EL (cell line): Measurements from ENCODE around the gene PET117.
"Not testable (repeated sequence)": the region's sequence is repeated elsewhere in the genome, so short reads cannot be mapped to it uniquely, and the experiment has no call there.

Experiments
- DNase-seq: peaks from one replicate; pipeline ENCODE4 v3.0.0-alpha.2; 2016

PET117 gene, protein sequence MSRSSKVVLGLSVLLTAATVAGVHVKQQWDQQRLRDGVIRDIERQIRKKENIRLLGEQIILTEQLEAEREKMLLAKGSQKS

DNA sequence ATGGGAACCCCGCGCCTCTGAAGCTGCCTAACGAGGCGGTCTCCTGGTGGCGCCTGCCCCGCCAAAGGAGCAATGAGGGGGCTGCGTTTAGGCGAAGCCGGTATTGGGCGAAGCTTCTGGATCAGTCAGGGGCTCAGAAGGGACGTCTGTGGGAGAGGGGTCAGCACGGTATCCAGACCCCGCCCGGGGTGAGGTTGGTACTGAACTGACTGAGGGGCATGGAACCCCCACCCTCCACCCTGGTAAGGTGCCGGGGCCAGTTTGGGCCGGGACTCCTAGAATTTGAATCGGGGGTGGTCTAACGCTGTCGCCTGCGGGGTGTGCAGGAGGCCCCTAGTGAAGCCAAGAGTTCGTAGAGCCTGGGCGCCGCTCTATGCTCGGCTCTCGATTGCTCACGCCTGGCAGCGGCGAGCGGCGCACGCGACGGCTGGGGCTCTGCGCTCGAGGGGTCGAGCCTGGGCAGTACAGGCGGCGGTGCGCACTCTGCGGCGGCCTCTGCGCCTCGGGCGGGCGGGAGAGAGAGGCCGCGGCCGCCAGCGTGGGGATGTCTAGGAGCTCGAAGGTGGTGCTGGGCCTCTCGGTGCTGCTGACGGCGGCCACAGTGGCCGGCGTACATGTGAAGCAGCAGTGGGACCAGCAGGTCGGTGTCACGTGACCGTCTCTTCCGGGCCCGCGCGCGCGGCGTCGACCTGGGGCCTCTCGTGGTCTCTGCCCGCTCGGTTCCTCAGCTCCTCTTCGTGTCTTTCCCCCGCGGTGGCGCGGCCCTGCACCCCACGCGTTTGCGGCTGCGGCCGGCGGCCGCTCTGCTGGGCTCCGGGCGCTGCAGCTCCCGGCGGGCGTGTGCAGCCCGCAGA is at the start of gene PET117, which contains the start of gene KAT14:
Gene PET117 (plus strand): TSS at position 452 of the 854 bp plus-strand sequence. CDS start 93 bp downstream, at position 545.
Gene KAT14 (plus strand): TSS at position 452 of the 854 bp plus-strand sequence. CDS start 4,798 bp downstream, outside the sequence.
- DNase-seq: peak; percentile 91

DNA sequence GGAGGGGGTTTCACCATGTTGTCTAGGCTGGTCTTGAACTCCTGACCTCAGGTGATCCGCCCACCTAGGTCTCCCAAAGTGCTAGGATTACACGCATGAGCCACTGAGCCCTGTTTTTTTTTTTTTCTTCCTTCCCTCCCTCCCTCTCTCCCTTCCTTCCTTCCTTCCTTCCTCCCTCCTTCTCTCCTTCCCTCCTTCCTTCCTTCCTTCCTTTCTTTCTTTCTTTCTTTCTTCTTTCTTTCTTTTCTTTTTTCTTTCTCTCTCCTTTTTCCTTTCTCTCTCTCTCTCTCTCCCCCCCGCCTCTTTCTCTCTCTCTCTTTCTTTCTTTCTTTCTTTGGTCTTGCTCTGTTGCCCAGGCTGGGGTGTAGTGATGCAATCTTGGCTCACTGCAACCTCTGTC is 49.4 kb upstream of the PET117 start:
- DNase-seq: not testable (repeated sequence)

DNA sequence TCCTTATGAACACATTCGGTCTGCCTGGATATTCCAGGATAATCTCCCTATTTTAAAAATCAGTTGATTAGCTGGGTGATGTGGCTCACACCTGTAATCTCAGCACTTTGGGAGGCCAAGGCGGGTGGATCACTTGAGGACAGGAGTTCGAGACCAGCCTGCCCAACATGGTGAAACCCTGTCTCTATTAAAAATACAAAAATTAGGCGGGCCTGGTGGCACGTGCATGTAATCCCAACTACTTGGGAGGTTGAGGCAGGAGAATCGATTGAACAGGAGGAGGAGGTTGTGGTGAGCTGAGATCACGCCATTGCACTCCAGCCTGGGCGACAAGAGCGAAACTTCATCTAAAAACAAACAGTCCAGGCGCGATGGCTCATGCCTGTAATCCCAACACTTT is 48.8 kb upstream of the PET117 start:
- not testable (repeated sequence) for DNase-seq

DNA sequence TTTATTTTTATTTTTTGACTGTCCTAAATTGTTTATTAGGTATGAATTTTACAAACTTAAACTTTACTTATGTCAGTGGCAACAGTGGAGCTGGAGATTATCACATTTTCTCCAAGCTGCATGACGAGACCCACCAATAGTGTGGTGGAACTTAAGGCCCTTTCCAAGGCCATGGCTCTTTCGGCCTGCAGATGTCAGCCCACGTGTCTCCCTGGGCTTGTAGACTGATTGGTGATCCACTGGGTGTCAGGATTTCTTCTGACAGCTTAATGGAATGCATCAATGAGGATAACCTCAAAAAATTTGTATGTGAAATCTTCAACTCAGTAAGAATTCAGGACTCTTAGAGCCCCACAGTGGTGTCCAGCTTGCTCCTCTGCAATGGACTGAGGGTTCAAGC is 47.6 kb upstream of the PET117 start:
- no peak for DNase-seq

DNA sequence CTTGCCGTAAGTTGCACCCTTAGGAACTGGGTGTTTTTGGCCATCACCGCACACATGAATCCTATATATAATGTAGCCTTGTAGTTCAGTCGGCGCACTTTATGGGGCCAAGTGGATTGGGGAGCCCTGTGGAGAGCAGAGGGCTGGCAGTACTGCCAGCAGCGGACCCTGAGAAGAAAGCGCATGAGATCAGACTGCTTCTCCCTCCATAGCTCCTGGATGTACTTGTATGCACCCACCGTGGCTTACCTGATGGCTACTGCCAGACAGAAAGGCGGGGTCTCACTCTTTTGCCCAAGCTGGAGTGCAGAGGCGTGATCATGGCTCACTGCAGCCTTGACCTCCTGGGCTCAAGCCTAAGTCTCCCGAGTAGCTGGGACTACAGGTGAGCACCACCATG is 47.2 kb upstream of the PET117 start:
- no peak for DNase-seq

DNA sequence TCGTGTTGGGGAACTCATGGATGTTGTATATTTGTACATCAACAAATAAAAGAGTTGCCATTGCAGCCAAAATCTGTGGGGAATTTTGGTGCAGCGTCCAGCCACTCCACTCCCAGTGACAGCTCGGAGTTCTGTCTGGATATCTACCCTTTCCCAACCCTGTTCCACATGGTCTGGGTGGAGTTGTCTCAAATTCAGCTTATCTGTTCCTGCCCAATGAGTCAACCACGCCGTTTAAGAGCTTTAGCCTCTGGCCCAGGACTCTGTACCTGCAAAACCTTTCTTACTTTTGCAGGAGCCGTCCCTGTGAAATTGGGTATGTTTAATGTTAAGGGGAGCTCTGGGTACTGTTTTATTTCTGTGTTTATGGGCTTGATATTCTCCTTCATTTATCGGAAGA is 46.0 kb upstream of the PET117 start:
- no peak for DNase-seq

DNA sequence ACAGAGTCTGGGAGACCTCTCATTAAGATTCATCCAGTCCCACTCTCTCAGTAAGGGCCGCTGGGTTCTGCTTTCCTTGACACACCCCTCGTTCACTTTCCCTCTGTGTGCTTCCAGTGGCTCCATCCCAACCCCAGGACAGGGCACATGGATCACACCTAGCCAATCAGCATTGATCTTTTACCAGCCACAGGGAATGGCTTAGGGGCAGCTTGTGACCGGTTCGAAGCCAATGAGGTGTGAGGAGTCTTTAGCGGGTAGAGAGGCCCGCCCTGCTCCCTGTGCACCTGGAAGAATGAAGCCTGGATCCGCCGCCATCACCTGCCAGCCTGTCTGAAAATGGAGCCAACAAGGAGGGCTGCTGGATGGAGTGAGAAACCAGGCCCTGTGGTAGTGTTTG is 44.8 kb upstream of the PET117 start:
- no peak for DNase-seq

DNA sequence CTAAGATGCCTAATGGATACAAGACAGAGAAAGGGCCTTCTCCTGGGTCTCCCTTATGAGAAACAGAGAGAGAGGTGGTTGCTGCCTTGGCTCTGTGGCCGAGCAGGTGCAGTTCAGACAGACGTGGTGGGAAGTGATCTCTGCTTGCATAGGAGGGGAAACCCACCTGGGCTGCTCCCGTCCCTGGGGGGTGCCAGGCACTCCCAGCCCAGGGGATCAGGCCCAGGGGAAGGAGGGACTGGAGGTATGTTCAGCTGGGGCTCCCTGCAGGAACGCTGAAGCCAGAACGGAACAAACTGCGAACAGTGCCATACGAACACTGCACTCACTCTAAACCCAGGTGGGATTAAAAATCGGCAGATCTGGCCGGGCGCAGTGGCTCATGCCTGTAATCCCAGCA is 44.3 kb upstream of the PET117 start:
- DNase-seq: no peak

DNA sequence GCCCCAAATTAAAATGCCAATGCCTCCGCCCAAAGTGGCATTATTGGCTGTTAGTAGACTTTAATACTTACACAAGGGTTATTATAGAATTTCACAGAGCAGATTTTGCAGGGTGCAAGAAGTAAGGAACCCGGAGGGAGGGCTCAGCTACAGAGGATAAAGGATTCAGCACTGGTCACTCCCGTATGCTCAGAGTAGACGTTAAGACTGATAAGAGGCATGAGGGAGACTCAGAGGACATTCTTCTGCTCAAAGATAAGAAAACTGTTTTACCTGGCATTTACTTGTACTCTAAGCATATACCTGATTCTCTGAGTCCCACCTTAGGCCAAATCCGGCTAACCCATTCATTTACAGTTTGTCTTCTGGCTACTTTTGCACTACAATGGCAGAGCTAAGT is 43.5 kb upstream of the PET117 start:
- no peak for DNase-seq

DNA sequence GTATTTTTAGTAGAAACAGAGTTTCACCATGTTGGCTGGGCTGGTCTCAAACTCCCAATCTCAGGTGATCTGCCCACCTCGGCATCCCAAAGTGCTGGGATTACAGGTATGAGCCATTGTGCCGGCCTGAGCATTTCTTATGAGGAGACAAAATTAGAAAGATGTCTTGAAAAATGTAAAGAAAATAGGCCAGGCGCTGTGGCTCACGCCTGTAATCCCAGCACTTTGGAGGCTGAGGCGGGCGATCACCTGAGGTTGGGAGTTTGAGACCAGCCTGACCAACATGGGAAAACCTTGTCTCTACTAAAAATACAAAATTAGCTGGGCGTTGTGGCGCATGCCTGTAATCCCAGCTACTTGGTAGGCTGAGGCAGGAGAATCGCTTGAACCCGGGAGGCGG is 37.1 kb upstream of the PET117 start:
- not testable (repeated sequence) for DNase-seq

DNA sequence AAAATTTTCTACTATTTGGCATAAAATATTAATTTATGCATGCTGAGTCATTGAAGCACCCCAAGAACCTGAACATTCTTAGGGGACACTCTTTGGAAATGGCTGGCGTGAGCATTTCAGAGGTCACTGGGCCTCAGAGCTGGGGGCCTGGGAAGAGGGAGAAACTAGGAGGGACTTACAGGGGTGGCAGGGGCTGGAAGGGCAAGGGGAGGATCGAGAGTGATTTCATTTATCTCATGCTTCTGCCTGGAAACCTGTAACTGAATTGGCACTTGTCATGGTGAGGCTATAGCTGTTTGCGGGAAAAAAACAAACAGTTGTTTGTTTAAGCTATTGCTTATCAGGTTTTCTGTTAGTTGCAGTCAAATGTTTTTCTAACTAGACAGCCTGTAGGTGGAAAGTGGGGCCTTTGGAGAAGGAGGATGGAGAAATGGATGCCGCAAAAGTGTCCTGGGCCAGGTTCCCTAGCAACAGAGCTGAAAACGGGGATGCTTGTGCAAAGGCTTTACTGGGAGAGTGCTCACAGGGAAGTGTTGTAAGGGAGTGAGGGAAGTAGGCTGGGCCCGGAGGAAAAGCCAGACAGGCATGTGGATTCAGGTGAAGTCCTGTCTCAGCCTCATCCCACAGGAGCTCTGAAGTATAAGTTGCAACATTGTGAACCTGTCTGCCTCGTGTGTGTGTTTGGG is 36.4 kb upstream of the PET117 start:
- DNase-seq: no peak

DNA sequence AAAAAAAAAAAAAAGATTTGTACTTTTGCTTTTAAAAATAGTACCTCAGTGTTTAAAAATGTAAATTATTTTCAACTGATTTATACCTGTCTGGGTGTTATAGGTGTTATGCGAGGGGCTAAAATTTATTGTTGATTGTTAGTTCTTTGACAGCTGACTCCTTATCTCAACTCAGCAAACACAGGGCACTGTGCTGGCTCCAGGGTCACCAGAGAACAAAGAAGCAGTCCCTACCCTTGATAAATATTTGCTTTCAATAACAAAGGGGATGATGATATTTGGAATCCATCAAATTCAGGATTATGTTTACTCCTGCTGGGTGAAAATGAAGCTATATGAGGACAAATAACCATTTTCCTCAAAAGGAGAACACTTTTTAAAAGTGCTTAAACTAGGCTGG is 34.2 kb upstream of the PET117 start:
- no peak for DNase-seq

DNA sequence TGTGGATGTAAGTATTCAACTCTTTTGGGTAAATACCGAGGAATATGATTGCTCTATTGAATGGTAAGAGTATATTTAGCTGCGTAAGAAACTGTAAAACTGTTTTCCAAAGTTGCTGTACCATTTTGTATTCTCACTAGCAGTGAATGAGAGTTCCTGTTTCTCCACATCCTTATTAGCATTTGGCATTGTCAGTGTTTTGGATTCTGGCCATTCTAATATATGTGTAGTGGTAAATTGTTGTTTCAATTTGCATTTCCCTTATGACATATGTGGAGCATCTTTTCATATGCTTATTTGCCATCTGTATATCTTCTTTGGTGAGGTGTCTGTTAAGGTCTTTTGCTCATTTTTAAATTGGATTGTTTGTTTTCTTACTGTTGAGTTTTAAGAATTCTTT is 29.3 kb upstream of the PET117 start:
- DNase-seq: no peak

DNA sequence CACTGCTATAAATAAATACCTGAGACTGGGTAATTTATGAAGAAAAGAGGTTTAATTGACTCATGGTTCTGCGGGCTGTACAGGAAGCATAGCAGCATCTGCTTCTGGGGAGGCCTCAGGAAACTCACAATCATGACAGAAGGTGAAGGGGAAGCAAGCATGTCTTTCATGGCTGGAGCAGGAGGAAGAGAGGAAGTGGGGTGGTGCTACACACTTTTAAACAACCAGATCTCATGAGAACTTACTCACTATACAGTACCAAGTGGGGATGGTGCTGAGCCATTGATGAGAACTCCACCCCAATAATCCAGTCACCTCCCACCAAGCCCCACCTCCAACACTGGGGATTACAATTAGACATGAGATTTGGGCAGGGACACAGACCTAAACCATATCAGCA is 9.1 kb upstream of the PET117 start:
- DNase-seq: not testable (repeated sequence)

DNA sequence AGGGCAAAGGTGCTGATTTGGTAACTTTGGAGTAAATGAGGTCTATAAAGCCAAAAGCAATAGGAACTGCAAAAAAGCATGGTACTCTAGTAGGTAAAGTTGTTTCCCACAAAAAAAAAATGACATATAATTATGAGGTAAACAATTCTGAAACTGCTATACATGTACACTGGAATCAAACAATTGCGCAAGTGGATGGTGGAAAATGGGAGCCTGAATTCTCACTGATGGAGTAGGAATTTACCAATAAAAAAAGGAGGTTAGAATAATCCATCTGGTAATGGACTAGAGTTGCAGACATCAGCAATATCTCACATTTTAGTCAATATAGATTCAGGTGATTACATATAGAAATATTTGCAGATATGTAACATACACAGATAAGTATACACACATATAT is 5.0 kb upstream of the PET117 start:
- DNase-seq: no peak

DNA sequence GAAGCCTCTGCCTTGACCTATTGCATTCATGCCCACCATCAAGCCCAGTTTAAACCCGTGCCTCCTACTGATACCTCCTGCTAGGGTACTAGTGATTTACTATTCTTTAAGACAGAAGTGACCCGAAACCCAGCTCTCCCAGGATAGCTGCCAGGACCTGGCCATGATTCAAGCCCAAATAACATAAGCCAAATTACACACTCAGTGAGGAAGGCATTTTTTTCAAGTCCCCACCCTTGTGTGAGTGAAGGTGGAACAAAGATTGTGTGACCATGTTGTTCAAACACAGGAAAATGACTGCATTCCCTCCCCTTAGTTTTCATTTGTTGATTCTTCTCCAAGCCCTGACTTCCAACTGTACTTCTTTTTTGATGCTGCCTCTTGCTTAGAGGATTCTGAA is 3.7 kb upstream of the PET117 start:
- DNase-seq: no peak

DNA sequence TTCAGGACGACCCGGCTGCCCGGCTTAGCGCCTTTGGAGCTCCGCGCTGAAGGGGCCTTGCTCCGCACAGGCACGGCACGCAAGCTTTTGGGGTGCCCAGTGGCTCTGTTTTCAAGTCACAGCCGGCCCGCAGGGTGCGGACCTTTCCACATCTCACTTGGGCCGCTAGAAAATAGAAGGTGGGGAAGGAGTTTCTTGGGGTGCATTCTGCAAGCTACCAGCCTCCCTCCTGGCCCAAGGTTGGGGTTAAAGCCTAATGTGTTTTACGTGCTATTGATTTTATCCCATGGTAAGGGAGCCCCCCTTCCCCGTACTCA is 561 bp downstream of the PET117 start:
- no peak for DNase-seq

DNA sequence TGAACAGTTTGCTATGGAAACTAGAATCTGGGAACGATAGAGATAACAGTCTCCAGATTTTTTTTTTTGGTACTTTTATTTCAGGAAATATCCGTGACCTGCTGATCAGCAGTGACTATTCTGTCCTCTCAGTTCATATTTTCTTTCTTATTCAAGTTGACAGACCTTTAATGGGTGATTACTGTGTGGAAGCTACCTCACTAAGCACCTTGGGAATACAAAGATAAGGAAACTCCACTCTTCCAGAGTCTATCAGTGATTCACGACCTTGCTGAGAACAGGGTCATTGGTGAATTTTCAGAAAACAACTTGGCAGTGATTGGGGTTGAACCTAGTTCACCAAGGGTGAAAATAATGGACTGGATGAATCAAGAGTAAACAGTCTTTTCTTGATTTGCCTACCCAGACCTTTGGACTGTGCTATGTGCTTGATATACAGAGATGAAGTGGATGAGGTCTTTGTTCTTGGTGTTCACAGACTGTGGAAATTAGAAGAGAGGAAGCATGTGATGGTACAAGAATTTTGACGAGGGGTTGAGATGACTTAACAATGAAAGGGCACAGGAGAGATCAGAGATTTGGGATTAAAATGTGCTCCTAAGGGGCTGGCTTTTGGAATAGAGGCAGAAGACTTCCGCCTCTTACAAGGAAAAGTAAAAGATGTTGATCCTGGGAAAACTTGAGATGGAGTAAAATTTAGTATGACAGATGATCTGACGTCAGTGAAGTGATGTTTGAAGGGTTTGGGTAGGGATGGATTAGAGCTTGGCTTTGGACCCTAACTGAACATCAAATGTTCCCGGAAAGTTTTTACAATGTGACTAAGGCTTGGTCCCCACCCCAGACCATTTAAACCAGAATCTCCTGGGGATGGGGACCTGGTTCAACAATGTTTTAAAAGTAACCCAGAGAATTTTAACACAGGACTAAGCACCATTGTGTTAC is 1.2 kb downstream of the PET117 start:
- DNase-seq: peak; percentile 3

DNA sequence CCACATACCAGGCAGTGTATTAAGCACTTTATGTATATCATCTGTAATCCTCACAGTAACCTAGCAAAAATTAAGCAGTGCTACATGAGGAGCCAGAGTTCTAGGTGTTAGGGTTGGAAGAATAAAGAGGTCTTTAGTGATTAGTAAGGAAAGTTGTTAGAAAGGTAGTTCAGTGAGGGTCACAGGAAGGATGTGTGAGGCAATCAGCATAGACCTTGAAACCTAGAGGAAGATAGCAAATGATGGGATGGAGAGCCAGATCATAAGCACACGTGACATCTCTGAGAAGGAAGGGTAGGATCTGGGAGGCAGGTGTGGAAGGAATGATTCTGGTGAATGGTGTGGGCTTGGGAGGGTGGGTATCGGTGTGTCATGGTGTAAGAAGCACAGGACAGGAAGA is 2.2 kb downstream of the PET117 start:
- no peak for DNase-seq

DNA sequence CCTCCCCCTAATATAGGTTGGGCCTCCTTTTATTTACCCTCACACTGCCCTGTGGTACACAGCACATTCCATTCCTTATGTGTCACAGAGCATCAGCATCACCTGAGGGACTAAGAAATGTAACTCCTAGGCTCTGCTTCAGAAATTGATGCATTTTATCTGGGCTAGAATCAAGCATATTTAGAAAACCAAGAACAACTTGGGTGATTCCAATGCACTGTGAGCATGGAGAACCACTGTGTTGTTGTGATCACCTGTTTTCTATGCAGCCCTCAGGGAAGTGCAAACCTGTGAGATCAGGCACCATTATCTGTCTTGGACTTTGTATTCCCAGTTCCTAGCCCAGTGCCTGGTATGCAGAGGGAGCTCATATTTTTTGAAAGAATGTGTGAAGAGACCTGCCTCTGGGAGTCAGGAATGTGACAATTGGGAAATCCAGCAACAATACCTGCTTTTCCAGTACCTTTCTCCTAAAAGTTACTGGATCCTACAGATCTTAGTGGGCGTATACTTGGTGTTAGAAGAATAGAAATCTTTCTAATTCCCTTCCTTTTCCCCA is 7.0 kb downstream of the PET117 start:
- no peak for DNase-seq

DNA sequence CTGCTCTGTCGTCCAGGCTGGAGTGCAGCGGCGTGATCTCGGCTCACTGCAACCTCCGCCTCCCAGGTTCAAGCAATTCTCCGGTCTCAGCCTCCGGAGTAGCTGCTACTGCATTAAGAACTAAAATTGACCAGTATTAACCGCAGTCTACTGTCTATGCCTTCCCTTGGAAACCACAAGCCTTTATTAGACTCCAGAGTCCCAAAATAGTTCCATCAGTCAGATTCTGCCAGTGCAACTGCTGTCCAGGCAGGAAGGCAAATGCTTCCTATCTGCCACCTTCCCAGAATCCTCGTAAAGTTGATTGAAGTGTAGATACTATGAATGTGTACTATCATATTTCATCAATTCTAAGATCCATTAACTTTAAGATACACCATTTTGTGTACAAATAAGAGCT is 16.7 kb downstream of the PET117 start:
- DNase-seq: no peak

DNA sequence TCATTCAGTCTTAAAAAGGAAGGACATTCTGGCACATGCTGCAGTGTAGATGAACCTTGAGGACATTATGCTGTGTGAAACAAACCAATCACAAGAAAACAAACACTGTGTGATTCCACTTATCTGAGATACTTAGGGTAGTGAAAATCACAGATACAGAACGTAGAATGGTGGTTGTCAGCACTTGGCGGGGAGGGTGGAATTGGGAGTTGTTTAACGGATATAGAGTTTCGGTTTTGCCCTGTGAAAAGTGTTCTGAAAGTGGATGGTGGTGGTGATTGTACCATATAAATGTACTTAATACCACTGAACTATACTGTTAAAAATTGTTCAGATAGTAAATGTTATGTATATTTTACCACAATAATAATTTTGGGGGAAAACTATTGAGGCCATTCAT is 18.4 kb downstream of the PET117 start:
- DNase-seq: no peak

DNA sequence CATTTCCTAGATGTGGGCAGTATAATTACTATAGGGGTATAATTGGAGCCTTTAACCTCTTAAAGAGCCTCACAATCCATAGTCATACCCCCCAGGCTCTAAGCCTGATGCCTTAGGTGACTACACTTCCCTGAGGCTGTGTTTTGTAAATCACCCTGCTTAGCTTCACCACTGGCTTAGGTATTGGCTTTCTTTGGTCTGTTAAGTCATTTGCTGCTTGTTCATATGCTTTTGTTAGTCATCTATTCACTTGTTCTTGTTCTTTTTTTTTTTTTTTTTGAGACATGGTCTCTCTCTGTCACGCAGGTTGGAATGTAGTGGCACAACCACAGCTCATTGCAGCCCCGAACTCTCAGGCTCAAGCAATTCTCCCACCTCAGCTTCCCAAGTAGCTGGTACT is 26.7 kb downstream of the PET117 start:
- DNase-seq: peak; percentile 56
